ENCODE results near the gene OST4. TPM values are rescaled to one million over a fixed set of nuclear protein-coding genes. Genes with fewer than 3 reads are reported as not detected.
A peak's percentile ranks its signal among the peaks of the same experiment; 100 is the strongest.

The OST4 gene
- total and polyA plus RNA-seq, 11 donors = 215 to 517 (median 343) TPM

GRCh38 chr2:27092696-27093429 lies 21.4 kb upstream of the OST4 start:
- 77 to 82% (median 79%) methylated on average over 9 to 10 of the region's 10 CpGs for WGBS, 4 donors
- H3K27me3 ChIP-seq = no peaks in the 10 kb centered on the region
- no peaks in the 10 kb centered on the region for H3K36me3 ChIP-seq
- peaks cover 0 to 20% (median 8%) of the 10 kb centered on the region in 12 donors for H3K4me1 ChIP-seq
- DNase-seq (no peak), ATAC-seq (no peak)
- TF ChIP-seq CTCF (IDR thresholded peaks at IDR 0.05) = no peak
- TF ChIP-seq POLR2A (IDR thresholded peaks at IDR 0.05) = no peak
- no peak overlapping the region for H3K27ac ChIP-seq
- intact Hi-C loops (cut with DNase I) = loop anchor here in 2 of 10 donors (10.0 kb wide), 2 partner anchors 192 to 248 kb away; partner anchors contain the start of genes DPYSL5 (in 1 of the 2) and TRIM54 (in 1 of the 2)
- H3K9me3 ChIP-seq = no peaks in the 10 kb centered on the region
- no peak overlapping the region for H3K4me3 ChIP-seq

GRCh38 chr2:27091746-27092695 lies 20.6 kb upstream of the OST4 start:
- peak in 1 of 5 donors; percentile 48 for DNase-seq
- ATAC-seq = no peak
- Histone ChIP-seq H3K27ac (no peak overlapping the region), H3K9me3 (no peaks in the 10 kb centered on the region), H3K36me3 (no peaks in the 10 kb centered on the region), H3K27me3 (no peaks in the 10 kb centered on the region), H3K4me1 (peaks cover 3 to 21% (median 12%) of the 10 kb centered on the region in 12 donors), H3K4me3 (no peak overlapping the region)
- TF ChIP-seq POLR2A (IDR thresholded peaks at IDR 0.05) (no peak), CTCF (IDR thresholded peaks at IDR 0.05) (no peak)
- intact Hi-C loops (cut with DNase I) = loop anchor here in 2 of 10 donors (10.0 kb wide), 2 partner anchors 193 to 247 kb away; partner anchors contain the start of genes DPYSL5 (in 1 of the 2) and TRIM54 (in 1 of the 2)
- WGBS, 4 donors = 75 to 82% (median 79%) methylated on average over 20 to 25 of the region's 25 CpGs

GRCh38 chr2:27089111-27089954 lies 17.9 kb upstream of the OST4 start:
- DNase-seq = peak in 2 of 5 donors; percentile 7 to 44
- H3K4me3 ChIP-seq = no peak overlapping the region
- no peaks in the 10 kb centered on the region for H3K27me3 ChIP-seq
- H3K9me3 ChIP-seq = no peaks in the 10 kb centered on the region
- WGBS, 4 donors = 86 to 92% (median 90%) methylated on average over 11 to 14 of the region's 14 CpGs
- peaks cover 4 to 25% (median 16%) of the 10 kb centered on the region in 12 donors for H3K4me1 ChIP-seq
- H3K27ac ChIP-seq = no peak overlapping the region
- intact Hi-C loops (cut with DNase I) = loop anchor here in 7 of 10 donors (5.0 to 10.0 kb wide), 4 partner anchors 37 to 127 kb away; partner anchors contain the start of genes TMEM214 (in 5 of the 7) and AGBL5 (in 1 of the 7)
- no peak for ATAC-seq
- TF ChIP-seq POLR2A (IDR thresholded peaks at IDR 0.05) = no peak
- TF ChIP-seq CTCF (IDR thresholded peaks at IDR 0.05) = no peak
- no peaks in the 10 kb centered on the region for H3K36me3 ChIP-seq
